HTERT RPE-1 (cell line): ENCODE results near the gene LARGE2.

Source experiments
- in situ Hi-C: fragments of 300-500 bp; cut with MboI; formaldehyde crosslinking; loops from 4 replicates; pipeline ENCODE4 v1.14.3; 2020; ENCODE audit warnings: low sequenced_read_pairs

Gene LARGE2

DNA sequence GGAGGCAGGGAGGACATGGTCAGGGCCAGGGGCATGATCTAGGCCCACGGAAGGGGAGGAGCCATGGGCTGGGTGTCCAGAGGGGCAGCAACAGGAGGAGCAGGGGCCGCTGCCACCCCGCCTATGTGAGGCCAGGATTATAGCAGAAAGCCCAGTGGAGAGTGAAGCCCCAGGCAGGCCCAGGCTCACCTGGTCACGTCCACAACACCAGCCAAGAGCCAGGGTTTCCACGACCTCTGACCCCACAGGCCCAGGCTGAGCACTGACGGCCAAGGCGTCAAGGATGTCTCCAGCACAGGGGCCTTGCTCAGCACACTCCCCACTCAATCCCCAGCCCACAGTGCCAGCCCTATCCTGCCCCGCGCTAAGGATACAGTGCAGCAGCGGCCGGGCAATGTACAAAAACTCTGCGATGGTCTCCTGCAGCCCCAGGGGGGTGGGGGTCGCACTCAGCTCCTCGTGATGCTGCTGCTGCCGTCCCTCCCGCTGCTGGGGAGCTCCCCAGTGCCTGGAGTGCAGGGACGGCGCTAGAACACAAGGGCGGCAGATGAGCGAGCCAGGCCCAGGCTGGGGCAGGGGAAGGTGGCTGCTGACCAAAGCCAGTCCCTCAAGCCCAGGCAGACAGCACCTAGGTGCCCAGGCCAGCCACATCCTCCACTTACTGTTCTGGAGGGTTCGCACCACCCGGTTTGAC is 8.4 kb upstream of the LARGE2 start:
- in situ Hi-C loops: no loop called here

DNA sequence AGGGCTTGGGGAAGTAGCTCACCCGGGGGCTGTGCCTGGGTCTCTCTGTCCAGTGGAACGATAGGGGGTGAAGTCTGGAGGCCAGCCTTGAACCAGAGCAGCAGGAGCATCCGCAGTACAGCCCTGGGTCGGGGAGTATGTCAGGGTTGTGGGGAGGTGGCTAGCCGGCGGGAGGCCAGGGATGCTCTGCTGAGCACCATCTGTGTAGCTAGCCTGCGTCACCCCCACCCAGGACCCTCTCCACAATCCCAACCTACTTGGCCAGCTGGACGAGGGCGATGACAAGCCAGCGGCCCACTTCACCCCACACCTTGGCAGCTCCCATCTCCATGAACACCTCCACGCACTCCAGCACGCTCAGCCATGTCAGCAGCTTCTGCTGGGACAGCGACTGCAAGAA is 7.0 kb upstream of the LARGE2 start:
- in situ Hi-C loops: no loop called here

DNA sequence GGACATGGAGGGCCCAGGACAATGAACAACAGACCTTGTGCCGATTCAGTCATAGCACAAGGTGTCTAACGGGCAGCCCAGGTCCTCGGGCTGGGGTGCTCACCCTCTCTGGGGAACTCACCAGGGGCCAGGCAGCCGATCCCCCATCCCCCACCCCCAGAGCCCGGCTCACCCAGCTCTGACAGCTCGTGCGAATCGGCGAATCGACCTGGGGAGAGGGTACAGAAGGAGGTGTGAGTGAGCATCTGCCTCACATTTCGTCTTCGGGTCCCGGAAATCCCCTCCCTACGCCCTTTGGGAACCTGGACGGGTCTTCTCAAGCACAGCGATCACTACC is 5.2 kb upstream of the LARGE2 start:
- in situ Hi-C loops: no loop called here

DNA sequence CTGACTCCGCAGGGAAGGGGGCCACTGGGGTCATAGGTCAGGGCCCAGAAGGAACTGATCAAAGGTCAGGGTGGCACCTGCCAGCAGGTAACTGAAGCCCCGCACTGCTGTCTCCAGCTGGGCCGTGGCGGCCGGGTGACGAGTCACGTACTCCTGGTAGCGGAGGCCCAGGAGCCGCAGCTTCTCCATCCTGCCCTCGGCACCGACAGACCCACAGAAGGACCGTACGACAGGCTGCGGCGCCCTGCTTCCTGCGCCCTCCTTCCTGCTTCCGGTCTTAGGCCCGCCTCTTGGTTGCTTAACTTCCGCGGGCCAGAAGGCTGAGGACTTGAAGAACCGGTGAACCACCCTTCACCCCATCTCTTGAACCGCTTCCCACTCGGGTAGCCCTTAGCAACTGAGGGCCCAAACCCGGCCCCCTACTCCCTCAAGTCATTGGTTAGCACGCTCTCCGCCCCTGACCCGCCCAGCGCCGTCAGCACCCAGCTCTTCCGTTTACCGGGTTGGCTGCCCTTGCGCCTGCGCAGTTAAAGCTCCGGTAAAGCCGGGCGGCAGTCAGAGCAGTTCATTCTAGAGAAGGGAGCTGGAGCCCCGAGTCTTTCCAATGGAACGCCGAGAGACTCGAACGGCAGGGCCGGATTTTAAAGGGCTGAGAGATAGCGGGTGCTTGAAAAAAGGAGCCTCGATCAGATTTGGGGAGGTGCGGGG is 4.7 kb upstream of the LARGE2 start, which contains the start of gene PEX16:
Gene PEX16 (minus strand): TSS at position 255 of the 708 bp plus-strand sequence. CDS start 66 bp downstream, at position 189.
- in situ Hi-C loops: no loop called here

DNA sequence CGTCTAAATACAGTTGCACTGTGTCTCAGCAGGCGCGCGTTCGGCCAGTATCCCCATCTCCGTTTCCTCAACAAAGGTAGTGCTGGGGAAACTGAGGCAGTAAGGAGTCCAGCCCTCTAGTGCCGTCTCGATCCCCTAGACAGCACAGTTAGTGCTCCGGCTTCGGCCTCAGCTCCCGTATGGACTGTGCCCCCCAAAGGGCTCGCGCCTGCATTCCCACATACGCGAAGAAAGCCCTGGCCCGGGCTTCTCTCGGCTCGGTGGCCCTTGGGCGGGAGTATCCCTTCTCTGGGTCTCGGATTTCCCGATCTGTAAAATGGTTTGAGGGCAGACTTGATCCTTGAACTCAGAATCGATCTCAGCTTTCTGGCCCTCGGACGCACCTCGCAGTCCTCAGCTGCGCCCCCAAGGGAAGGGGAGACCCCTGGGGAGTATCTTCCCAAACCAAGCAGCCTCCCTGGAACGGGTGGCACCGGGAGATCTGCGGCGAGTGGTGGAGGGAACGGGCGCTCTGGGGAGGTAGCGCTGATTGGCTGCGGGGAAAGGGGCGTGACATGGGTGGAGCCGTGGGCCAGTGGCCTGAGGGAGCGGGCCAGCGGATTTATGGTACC is 4.0 kb upstream of the LARGE2 start:
- in situ Hi-C loops: no loop called here

DNA sequence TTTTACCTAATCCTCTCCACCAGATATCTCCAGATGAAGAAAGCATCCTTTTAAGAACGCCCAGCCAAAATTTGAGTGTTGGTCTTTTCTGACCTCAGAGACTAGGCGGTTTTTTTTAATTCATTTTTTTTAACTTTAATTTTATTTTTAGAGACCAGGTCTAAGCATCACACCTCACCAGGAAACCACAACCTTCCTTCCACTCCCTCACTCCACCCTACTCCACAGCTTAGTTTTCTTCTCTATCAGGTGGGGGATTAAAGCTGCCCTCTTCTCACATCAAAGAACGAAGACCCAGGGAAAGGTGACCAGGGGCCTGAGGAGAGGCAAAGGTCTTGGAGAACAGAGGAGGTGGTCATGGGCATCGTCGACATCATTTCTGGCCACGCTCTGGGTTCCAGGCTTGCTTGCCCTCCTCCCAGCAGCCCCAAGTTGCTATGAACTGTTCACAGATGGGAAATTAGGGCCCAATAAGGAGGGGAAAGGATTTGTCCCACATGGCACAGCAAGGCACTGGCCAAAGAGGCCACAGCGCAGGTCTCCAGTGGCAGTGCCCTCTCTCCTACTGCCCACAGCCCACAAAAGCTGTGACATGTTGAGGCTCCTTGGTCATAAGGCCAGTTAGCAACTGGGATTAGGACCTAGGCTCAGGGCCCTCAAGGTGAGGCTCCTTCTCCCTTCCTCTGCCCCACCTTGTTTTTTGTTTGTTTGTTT is 3.3 kb upstream of the LARGE2 start:
- in situ Hi-C loops: no loop called here

DNA sequence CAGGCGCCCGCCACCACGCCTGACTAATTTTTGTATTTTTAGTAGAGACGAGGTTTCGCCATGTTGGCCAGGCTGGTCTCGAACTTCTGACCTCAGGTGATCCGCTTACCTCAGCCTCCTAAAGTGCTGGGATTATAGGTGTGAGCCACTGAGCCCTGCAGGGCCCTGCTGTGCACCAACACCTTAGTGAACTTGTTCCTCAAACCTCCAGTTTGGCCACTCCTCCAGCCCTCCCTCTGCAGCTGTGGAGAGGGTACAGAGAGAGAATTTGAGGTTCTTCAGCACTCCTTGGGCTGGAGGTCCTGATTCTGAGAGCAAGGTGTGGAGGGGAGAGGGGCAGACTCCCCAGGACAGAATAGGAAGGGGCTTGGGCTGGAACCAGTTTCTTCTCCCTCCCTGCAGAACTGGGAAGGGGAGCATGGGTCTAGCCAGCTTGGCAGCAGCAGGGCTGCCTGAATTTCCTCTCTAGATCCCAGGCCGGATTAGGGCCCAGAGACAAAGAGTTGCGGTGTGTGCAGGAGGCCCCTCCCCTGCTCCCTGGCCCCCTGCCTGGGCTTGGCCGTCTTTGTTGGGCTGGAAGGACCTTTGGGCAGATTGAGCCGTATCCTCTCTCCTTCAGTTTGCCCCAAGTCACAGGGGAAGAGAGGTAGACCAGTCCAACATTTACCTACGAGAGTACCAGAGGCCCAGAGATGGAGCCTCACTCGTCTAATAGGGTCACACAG is 2.5 kb upstream of the LARGE2 start:
- in situ Hi-C loops: no loop called here

DNA sequence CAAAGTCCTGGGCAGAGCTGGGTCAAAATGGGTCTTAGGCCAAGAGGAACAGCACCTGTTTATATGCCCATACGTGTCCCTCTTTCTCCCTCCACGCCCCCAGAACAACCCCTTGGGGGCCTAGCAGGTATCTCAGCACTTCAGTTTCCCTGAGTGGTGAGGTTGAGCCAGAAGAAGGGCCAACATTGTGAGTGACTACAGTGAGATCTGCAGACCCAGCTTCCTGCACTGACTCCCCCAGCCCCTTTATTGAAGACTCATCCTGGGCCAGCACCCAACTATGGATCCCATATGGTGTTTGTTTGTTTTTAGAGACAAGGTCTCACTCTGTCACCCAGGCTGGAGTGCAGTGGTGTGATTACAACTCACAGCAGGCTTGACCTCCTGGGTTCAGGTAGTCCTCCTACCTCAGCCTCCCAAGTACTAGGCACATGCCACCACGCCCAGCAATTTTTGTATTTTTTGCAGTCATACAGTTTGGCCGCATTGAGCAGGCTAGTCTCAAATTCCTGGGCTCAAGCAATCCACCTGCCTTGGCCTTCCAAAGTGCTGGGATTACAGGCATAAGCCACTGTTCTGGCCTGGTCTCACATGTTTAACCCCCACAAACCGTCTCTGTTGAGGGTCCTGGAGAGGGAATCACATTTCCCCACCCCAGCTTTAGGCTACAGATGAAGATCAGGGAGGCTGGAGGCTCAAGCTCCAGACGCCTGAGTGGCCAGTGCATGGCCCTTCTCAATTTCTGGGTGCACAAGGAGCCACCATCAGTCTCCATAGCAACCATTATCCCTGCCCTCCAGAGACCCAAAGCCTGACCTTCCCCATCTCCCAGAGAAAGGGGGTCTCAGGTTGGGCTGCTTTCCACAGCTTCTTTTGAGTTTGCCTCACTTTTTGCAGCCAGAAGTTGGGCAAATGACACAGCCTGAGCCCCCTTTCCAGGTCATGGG is 1.7 kb upstream of the LARGE2 start:
- in situ Hi-C loops: no loop called here

DNA sequence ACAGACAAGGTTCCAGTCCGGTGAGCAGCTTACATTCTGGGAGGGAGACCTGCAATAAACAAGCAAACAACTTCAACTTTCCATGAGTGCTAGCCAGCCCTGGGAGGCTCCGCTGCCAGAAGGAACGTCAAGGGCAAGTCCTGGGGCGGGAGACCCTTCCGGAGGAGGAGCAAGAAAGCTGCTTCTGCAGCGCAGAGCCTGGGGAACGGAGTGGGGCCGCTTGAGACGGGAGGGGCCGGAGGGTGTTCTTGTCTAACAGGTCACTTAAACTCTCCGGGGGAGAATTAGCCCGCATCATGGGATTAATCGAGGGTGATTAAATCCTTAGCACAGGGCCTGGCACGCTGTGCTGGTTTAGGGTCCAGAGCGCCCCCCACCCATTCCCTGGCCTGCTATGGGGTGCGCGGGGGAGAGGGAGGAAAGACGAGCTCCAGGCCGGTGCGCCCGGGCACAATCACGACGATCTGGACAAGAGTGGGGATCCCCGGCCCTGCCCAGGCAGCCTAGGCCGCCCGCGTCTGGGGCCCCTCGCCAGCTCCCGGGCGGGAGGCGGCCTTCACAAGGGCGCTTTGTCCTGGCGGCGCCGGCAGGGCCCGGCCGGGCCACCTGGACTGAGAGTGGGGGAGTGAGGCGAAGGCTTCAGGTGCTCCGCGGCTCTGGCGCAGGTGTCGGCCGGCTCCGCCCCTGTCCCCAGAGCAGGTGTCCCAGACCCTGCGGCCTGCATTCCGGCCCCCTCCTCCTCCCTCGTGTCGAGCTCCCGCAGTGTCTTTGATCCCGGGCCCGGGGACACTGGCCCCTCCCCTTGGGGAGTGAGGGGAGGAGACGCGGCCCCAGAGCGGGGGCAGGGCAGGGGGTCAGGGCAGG is 663 bp upstream of the LARGE2 start:
- in situ Hi-C loops: no loop called here

DNA sequence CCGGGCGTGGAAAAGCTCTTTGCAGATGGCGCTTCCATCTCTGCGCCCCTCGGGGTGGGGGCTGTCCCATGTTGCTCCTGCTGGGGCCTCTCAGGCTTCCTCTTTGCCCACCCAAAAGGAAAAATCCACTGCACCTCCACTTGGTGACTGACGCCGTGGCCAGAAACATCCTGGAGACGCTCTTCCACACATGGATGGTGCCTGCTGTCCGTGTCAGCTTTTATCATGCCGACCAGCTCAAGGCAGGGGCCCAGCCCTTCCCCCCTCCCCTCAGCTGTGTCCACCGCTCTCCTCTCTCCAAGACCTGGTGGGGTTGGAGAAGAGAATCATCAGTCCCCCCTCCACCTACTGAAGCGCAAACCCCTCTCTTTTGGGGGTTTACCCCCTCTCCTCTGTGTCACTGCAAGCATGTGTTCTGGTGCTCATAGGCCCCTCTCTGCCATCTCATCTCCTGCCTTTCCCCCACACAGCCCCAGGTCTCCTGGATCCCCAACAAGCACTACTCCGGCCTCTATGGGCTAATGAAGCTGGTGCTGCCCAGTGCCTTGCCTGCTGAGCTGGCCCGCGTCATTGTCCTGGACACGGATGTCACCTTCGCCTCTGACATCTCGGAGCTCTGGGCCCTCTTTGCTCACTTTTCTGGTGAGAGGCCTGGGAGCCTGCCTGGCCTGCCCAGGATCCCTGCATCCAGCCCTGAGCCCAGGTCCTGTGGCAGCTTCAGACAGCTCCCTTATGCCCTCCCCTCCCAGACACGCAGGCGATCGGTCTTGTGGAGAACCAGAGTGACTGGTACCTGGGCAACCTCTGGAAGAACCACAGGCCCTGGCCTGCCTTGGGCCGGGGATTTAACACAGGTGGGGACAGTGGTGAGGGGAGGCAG is 1.8 kb downstream of the LARGE2 start:
- in situ Hi-C loops: no loop called here

DNA sequence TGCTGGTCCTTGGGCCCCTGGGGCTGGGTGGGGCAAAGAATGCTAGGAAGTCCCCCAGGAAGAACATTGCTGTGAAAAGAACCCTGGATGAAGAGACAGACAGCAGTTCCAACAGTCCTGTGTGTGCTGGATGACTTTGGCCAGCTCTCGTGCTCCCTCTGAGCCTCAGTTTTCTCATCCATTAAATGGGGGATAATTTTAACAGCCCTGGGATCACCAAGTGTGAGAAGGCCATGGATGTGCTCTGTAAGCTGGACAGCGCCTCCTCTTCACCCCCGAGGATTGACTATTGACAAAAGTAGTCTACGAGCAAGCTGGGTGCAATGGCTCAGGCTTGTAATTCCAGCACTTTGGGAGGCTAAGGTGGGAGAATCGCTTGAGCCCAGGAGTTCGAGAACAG is 2.5 kb downstream of the LARGE2 start:
- in situ Hi-C loops: no loop called here

DNA sequence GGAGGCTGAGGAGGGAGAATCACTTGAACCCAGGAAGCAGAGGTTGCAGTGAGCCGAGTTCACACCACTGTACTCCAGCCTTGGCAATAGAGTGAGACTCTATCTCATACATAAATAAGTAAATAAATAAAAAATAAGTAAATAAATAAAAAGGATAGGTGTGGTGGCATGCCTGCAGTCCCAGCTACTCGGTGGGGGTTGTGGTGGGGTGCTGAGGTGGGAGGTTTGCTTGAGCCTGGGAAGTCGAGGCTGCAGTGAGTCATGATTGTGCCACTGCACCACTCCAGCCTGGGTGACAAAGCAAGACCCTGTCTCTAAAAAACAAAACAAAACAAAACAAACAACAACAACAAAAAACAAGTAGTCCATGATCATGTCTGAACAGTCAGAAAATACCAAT is 3.1 kb downstream of the LARGE2 start:
- in situ Hi-C loops: no loop called here

DNA sequence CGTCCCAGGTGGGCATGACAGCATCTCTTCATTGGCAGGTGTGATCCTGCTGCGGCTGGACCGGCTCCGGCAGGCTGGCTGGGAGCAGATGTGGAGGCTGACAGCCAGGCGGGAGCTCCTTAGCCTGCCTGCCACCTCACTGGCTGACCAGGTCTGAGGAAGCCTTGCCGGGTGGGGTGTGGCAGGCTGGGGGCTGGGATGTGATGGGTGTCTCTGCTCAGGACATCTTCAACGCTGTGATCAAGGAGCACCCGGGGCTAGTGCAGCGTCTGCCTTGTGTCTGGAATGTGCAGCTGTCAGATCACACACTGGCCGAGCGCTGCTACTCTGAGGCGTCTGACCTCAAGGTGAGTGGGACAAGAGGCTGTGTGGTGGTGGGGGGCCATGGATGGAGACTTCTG is 3.5 kb downstream of the LARGE2 start:
- in situ Hi-C loops: no loop called here

DNA sequence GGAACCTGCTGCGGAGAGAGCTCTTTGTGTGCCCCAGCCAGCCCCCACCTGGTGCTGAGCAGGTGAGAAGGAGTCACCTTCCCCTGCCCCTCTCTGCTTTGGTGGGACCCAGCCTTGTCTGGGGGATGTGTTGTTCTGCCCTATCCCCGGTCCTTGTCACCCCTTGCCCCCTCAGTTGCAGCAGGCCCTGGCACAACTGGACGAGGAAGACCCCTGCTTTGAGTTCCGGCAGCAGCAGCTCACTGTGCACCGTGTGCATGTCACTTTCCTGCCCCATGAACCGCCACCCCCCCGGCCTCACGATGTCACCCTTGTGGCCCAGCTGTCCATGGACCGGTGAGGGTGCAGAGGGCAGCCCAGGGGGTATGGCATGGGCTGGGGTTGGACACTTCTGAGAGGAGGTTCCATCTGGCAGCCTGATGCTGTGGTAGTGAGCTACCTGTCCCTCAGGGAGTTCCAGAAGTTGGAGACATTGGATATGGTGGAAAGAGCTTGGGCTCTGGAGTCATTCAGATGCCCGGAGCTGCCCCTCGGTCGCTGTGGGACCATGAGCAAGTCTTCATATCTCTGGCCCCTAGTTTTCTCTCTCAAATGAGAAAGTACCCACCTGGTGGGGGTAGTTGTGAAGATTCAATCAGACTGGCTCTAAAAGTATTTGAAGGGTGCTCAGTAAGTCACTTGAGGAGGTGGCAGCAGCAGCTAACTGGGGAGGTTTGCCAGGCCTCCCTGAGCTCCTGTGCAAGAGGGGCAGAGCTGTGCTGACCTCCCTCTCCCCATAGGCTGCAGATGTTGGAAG is 4.3 kb downstream of the LARGE2 start:
- in situ Hi-C loops: no loop called here

DNA sequence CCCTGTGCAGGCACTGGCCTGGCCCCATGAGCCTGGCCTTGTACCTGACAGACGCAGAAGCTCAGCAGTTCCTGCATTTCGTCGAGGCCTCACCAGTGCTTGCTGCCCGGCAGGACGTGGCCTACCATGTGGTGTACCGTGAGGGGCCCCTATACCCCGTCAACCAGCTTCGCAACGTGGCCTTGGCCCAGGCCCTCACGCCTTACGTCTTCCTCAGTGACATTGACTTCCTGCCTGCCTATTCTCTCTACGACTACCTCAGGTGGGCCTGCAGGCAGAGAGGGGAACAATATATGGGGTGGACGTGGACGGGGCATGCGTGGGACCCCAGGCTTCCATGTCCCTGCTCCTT is 4.9 kb downstream of the LARGE2 start:
- in situ Hi-C loops: no loop called here

DNA sequence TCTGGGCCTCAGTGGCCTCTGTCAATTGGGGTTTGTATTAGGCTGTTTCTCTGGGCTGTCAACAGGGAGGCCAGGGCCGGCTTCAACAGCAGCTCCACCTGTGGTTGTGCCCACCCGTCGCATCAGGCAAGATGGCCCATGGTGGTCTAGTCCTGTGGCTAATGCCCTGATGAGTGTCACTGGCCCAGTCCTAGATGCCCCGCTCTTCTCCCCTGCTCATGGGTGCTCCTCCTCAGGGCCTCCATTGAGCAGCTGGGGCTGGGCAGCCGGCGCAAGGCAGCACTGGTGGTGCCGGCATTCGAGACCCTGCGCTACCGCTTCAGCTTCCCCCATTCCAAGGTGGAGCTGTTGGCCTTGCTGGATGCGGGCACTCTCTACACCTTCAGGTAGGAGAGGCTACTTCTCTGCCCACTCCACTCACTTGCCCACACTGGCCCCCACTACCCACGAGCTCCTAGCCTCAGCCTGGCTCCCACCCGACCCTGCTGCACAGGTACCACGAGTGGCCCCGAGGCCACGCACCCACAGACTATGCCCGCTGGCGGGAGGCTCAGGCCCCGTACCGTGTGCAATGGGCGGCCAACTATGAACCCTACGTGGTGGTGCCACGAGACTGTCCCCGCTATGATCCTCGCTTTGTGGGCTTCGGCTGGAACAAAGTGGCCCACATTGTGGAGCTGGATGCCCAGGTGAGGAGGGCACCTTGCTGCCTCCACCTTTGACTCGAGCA is 5.4 kb downstream of the LARGE2 start:
- in situ Hi-C loops: no loop called here
